CD14-positive monocyte (primary cell): ENCODE measurements around the gene ST7L. TPM values are rescaled to one million over a fixed set of nuclear protein-coding genes. Genes with fewer than 3 reads are reported as not detected.

Experiments used
- DNase-seq, 3 donors: peaks; one replicate each; pipeline ENCODE4 v3.0.0-alpha.2; 2011 to 2022
- H2AFZ ChIP-seq: 2 replicates; pipeline ENCODE4 v1.6.0; 2012; ENCODE audit warnings: mild to moderate bottlenecking, low read depth, low read length, inconsistent platforms; ENCODE audit not compliant: insufficient read depth, poor library complexity, severe bottlenecking
- H3K27ac ChIP-seq, 2 donors: 1 replicate in 1 of 2; 2 replicates in 1 of 2; pipeline ENCODE4 v1.5.1; 2012 to 2013; ENCODE audit warnings: low read length in 2 of 2, control low read depth in 1 of 2, inconsistent platforms in 1 of 2, low read depth in 1 of 2, mild to moderate bottlenecking in 1 of 2
- H3K27me3 ChIP-seq, 2 donors: one replicate each; pipeline versions ENCODE4 v1.6.0 to v1.6.1; 2011 to 2013; ENCODE audit warnings: low read length in 2 of 2; ENCODE audit not compliant: control insufficient read depth in 2 of 2, insufficient read depth in 2 of 2
- H3K36me3 ChIP-seq, 2 donors: replicated peaks in 1 of 2; 1 replicate in 1 of 2; 2 replicates in 1 of 2; pipeline versions ENCODE4 v1.5.1 to v1.6.1; 2012 to 2013; ENCODE audit warnings: low read length in 2 of 2, control low read depth in 1 of 2, inconsistent platforms in 1 of 2, mild to moderate bottlenecking in 1 of 2; ENCODE audit not compliant: insufficient read depth in 2 of 2, control insufficient read depth in 1 of 2
- H3K4me1 ChIP-seq, 2 donors: 1 replicate in 1 of 2; 2 replicates in 1 of 2; pipeline versions ENCODE4 v1.5.1 to v1.6.1; 2012 to 2013; ENCODE audit warnings: low read length in 2 of 2, control low read depth in 1 of 2, inconsistent platforms in 1 of 2, mild to moderate bottlenecking in 1 of 2, moderate library complexity in 1 of 2; ENCODE audit not compliant: insufficient read depth in 2 of 2, control insufficient read depth in 1 of 2
- H3K4me2 ChIP-seq: replicated peaks from 2 replicates; pipeline ENCODE3; 2012; ENCODE audit warnings: low read length, moderate library complexity, mild to moderate bottlenecking; ENCODE audit not compliant: poor library complexity, severe bottlenecking; ENCODE audit errors: extremely low read depth
- H3K4me3 ChIP-seq, 3 experiments: fragments of 200-600 bp in 1 of 3; sonication (generic) in 1 of 3; replicated peaks in 1 of 3; 1 replicate in 2 of 3; 2 replicates in 1 of 3; pipeline ENCODE4 v1.5.1; 2011 to 2013; ENCODE audit warnings: low read length in 3 of 3, mild to moderate bottlenecking in 3 of 3, control low read depth in 2 of 3, low read depth in 2 of 3, inconsistent platforms in 1 of 3, moderate library complexity in 1 of 3
- H3K79me2 ChIP-seq: 2 replicates; pipeline ENCODE4 v1.6.0; 2012; ENCODE audit warnings: mild to moderate bottlenecking, control low read depth, inconsistent platforms, low read length, moderate library complexity; ENCODE audit not compliant: insufficient read depth
- H3K9ac ChIP-seq: 2 replicates; pipeline ENCODE4 v1.6.0; 2017; ENCODE audit warnings: low read length, mild to moderate bottlenecking; ENCODE audit not compliant: insufficient read depth, poor library complexity, severe bottlenecking
- H3K9me3 ChIP-seq, 2 donors: replicated peaks in 1 of 2; 1 replicate in 1 of 2; 2 replicates in 1 of 2; pipeline versions ENCODE4 v1.5.1 to v1.6.1; 2012 to 2013; ENCODE audit warnings: low read length in 2 of 2, control low read depth in 1 of 2; ENCODE audit not compliant: control insufficient read depth in 1 of 2, insufficient read depth in 1 of 2
- H4K20me1 ChIP-seq: 2 replicates; pipeline ENCODE4 v1.6.0; 2012; ENCODE audit warnings: mild to moderate bottlenecking, low read length, control low read depth, moderate library complexity; ENCODE audit not compliant: insufficient read depth
- H3K27ac Mint-ChIP-seq, 7 donors: one replicate each; pipeline ENCODE4 v1.8.0; 2020; ENCODE audit warnings: mild to moderate bottlenecking in 7 of 7, mixed read lengths in 7 of 7, moderate library complexity in 6 of 7, inconsistent platforms in 2 of 7
- H3K27me3 Mint-ChIP-seq, 3 donors: one replicate each; pipeline ENCODE4 v1.8.0; 2021 to 2022; ENCODE audit warnings: low read depth in 3 of 3, mild to moderate bottlenecking in 3 of 3, mixed read lengths in 3 of 3, moderate library complexity in 3 of 3, inconsistent platforms in 1 of 3
- H3K36me3 Mint-ChIP-seq, 2 donors: one replicate each; pipeline ENCODE4 v1.8.0; 2020; ENCODE audit warnings: mixed read lengths in 2 of 2, inconsistent platforms in 1 of 2, mild to moderate bottlenecking in 1 of 2
- H3K4me1 Mint-ChIP-seq: one replicate; pipeline ENCODE4 v1.8.0; 2020; ENCODE audit warnings: mild to moderate bottlenecking, mixed read lengths
- H3K4me3 Mint-ChIP-seq, 2 donors: one replicate each; pipeline ENCODE4 v1.8.0; 2020; ENCODE audit warnings: mild to moderate bottlenecking in 2 of 2, mixed read lengths in 2 of 2, moderate library complexity in 1 of 2
- H3K9me3 Mint-ChIP-seq, 7 donors: one replicate each; pipeline ENCODE4 v1.8.0; 2020 to 2022; ENCODE audit warnings: mixed read lengths in 7 of 7, mild to moderate bottlenecking in 6 of 7, moderate library complexity in 6 of 7, inconsistent platforms in 2 of 7
- CTCF ChIP-seq: fragments of 200-600 bp; IDR thresholded peaks from one replicate; pipeline ENCODE4 v1.8.0; 2022; ENCODE audit warnings: antibody characterized with exemption, mild to moderate bottlenecking
- WGBS: methylation state at CpG from one replicate; pipeline ENCODE4 v1.1.5; 2013; ENCODE audit warnings: missing lambda C conversion rate; ENCODE audit not compliant: insufficient coverage; 5-methylcytosine and 5-hydroxymethylcytosine counted together
- intact Hi-C, 2 donors: fragments of 100-400 bp; cut with micrococcal nuclease; formaldehyde crosslinking; loops; one replicate each; pipeline versions ENCODE4 v1.15.0 to v1.15.1; 2023
- polyA plus RNA-seq, 3 donors: library from polyadenylated mRNA; depleted of rRNA in 1 of 3; unstranded in 2 of 3; stranded (reverse) in 1 of 3; fragments of 300-500 nt in 2 of 3; fragments of >200 nt in 1 of 3; fragmentation: Illumina TruSeq in 2 of 3; gene quantifications; 1 replicate in 2 of 3; 2 replicates in 1 of 3; pipeline ENCODE4 v1.2.3, GENCODE V29; 2012 to 2021

The ST7L gene
- polyA plus RNA-seq, 3 donors, result 5.4 to 10.0 (median 6.1) TPM

- Mint-ChIP-seq H3K4me1 (no peaks in the 10 kb centered on the region), H3K4me3 (no peak overlapping the region), H3K27me3 (no peaks in the 10 kb centered on the region), H3K27ac (peak overlapping the region in 2 of 7 donors; percentile 70 to 78), H3K9me3 (no peaks in the 10 kb centered on the region), H3K36me3 (peaks cover 66 to 79% of the 10 kb centered on the region in 2 donors)
- peaks cover 81 to 100% of the 10 kb centered on the region in 2 donors for H3K36me3 ChIP-seq
- H2AFZ ChIP-seq, result no peak overlapping the region
- intact Hi-C loops, result no loop called here
- H3K27me3 ChIP-seq, result no peaks in the 10 kb centered on the region
- peaks cover 95% of the 10 kb centered on the region for H3K79me2 ChIP-seq
- H3K4me2 ChIP-seq, result no peak overlapping the region
- no peak overlapping the region for H3K4me3 ChIP-seq
- peaks cover 98% of the 10 kb centered on the region for H4K20me1 ChIP-seq
- no peak for DNase-seq
- no peak overlapping the region for H3K9ac ChIP-seq
- H3K27ac ChIP-seq, result no peak overlapping the region
- TF ChIP-seq CTCF, result no peak
- no peaks in the 10 kb centered on the region for H3K4me1 ChIP-seq
- no peaks in the 10 kb centered on the region for H3K9me3 ChIP-seq
- no CpG with 5 or more reads among the region's 1 CpG for WGBS
Observed at GRCh38 chr1:112651205-112651604, 32.3 kb upstream of the ST7L start.

- Mint-ChIP-seq H3K4me1 (no peaks in the 10 kb centered on the region), H3K36me3 (peaks cover 46 to 66% of the 10 kb centered on the region in 2 donors), H3K9me3 (no peaks in the 10 kb centered on the region), H3K4me3 (no peak overlapping the region), H3K27me3 (no peaks in the 10 kb centered on the region), H3K27ac (peak overlapping the region in 3 of 7 donors; percentile 50 to 78 (median 58))
- peak overlapping the region in 1 of 2 donors; percentile 41 for H3K27ac ChIP-seq
- 100% methylated on average over 1 of the region's 4 CpGs for WGBS
- no peak overlapping the region for H3K9ac ChIP-seq
- H3K4me3 ChIP-seq, result no peak overlapping the region
- H3K79me2 ChIP-seq, result peaks cover 100% of the 10 kb centered on the region
- H3K4me1 ChIP-seq, result no peaks in the 10 kb centered on the region
- peaks cover 100% of the 10 kb centered on the region for H4K20me1 ChIP-seq
- peaks cover 51 to 79% of the 10 kb centered on the region in 2 donors for H3K36me3 ChIP-seq
- intact Hi-C loops, result no loop called here
- H3K4me2 ChIP-seq, result no peak overlapping the region
- no peak for TF ChIP-seq CTCF
- no peaks in the 10 kb centered on the region for H3K27me3 ChIP-seq
- DNase-seq, result no peak
- H2AFZ ChIP-seq, result no peak overlapping the region
- H3K9me3 ChIP-seq, result no peaks in the 10 kb centered on the region
Observed at GRCh38 chr1:112646225-112646624, 27.3 kb upstream of the ST7L start.
